Progenitor cell of endocrine pancreas (in vitro differentiated cells): ENCODE data around the gene RASSF5. TPM values are rescaled to one million over a fixed set of nuclear protein-coding genes. Genes with fewer than 3 reads are reported as not detected.

ENCODE experiments used
- DNase-seq: peaks from one replicate; pipeline ENCODE4 v3.0.0; 2021; ENCODE audit warnings: low spot score; ENCODE audit not compliant: unreplicated experiment
- H3K27ac Mint-ChIP-seq: 2 replicates; pipeline ENCODE4 v1.8.0; 2021; ENCODE audit warnings: mild to moderate bottlenecking, moderate library complexity, mixed read lengths
- H3K27me3 Mint-ChIP-seq: 2 replicates; pipeline ENCODE4 v1.8.0; 2021; ENCODE audit warnings: mixed read lengths
- H3K36me3 Mint-ChIP-seq: 2 replicates; pipeline ENCODE4 v1.8.0; 2022; ENCODE audit warnings: mixed read lengths; ENCODE audit not compliant: insufficient read depth
- H3K4me1 Mint-ChIP-seq: 2 replicates; pipeline ENCODE4 v1.8.0; 2021; ENCODE audit warnings: low read depth, mixed read lengths
- H3K4me3 Mint-ChIP-seq: 2 replicates; pipeline ENCODE4 v1.8.0; 2021; ENCODE audit warnings: low read depth, mild to moderate bottlenecking, moderate library complexity, mixed read lengths
- H3K9me3 Mint-ChIP-seq: 2 replicates; pipeline ENCODE4 v1.8.0; 2021; ENCODE audit warnings: low read depth, mixed read lengths
- CTCF ChIP-seq: fragments of 200-600 bp; sonication (generic); IDR thresholded peaks from one replicate; pipeline ENCODE4 v1.5.0; 2021; ENCODE audit warnings: antibody characterized with exemption, mild to moderate bottlenecking; ENCODE audit not compliant: unreplicated experiment
- total RNA-seq: library from RNA; stranded (reverse); gene quantifications from 2 replicates; pipeline ENCODE4 v1.2.1, GENCODE V29; 2021

Gene RASSF5
- total RNA-seq, 1 donor from 2014 or later: 7.0 TPM

GRCh38 chr1:206534552-206534951 is 27.2 kb downstream of the RASSF5 start:
- peaks cover 13% of the 10 kb centered on the region for H3K27me3 Mint-ChIP-seq
- no peak overlapping the region for H3K27ac Mint-ChIP-seq

GRCh38 chr1:206535853-206536188 is 28.5 kb downstream of the RASSF5 start:
- Mint-ChIP-seq H3K9me3 (no peaks in the 10 kb centered on the region), H3K4me1 (no peaks in the 10 kb centered on the region), H3K36me3 (peaks cover 2% of the 10 kb centered on the region), H3K4me3 (no peak overlapping the region), H3K27me3 (peaks cover 13% of the 10 kb centered on the region), H3K27ac (no peak overlapping the region)
- no peak for DNase-seq
- TF ChIP-seq CTCF: no peak

More at GRCh38 chr1:206534552-206534951, 27.2 kb downstream of the RASSF5 start:
- no peak for DNase-seq
- Mint-ChIP-seq H3K36me3 (peaks cover 2% of the 10 kb centered on the region), H3K4me3 (no peak overlapping the region), H3K9me3 (no peaks in the 10 kb centered on the region), H3K4me1 (no peaks in the 10 kb centered on the region)
- TF ChIP-seq CTCF: no peak

GRCh38 chr1:206537141-206537540 is 29.8 kb downstream of the RASSF5 start:
- no peak for DNase-seq
- no peak for TF ChIP-seq CTCF
- Mint-ChIP-seq H3K27me3 (peaks cover 13% of the 10 kb centered on the region), H3K9me3 (no peaks in the 10 kb centered on the region), H3K4me1 (no peaks in the 10 kb centered on the region), H3K36me3 (peaks cover 2% of the 10 kb centered on the region), H3K27ac (no peak overlapping the region), H3K4me3 (no peak overlapping the region)

GRCh38 chr1:206538086-206538770 is 30.9 kb downstream of the RASSF5 start:
- Mint-ChIP-seq H3K9me3 (no peaks in the 10 kb centered on the region), H3K36me3 (no peaks in the 10 kb centered on the region), H3K4me3 (no peak overlapping the region), H3K27ac (no peak overlapping the region), H3K4me1 (no peaks in the 10 kb centered on the region), H3K27me3 (peaks cover 13% of the 10 kb centered on the region)
- no peak for DNase-seq
- no peak for TF ChIP-seq CTCF

GRCh38 chr1:206538901-206539640 is 31.7 kb downstream of the RASSF5 start:
- no peak for DNase-seq
- no peaks in the 10 kb centered on the region for H3K9me3 Mint-ChIP-seq
- H3K27ac Mint-ChIP-seq: no peak overlapping the region
- H3K4me1 Mint-ChIP-seq: no peaks in the 10 kb centered on the region
- no peak for TF ChIP-seq CTCF
- H3K4me3 Mint-ChIP-seq: no peak overlapping the region
- H3K27me3 Mint-ChIP-seq: peaks cover 13% of the 10 kb centered on the region
- no peaks in the 10 kb centered on the region for H3K36me3 Mint-ChIP-seq
